Neuron (in vitro differentiated cells): ENCODE measurements around the gene CLASRP.

Source experiments
- H2AFZ ChIP-seq: one replicate; pipeline ENCODE4 v1.6.1; 2013; ENCODE audit warnings: low read depth, mild to moderate bottlenecking, inconsistent platforms, low read length, moderate library complexity
- H3K27me3 ChIP-seq: one replicate; pipeline ENCODE4 v1.6.1; 2013; ENCODE audit warnings: low read length; ENCODE audit not compliant: insufficient read depth
- H3K36me3 ChIP-seq: one replicate; pipeline ENCODE4 v1.6.1; 2013; ENCODE audit warnings: low read length; ENCODE audit not compliant: insufficient read depth
- H3K4me1 ChIP-seq: one replicate; pipeline ENCODE4 v1.6.1; 2013; ENCODE audit warnings: low read length; ENCODE audit not compliant: insufficient read depth
- H3K4me3 ChIP-seq: 2 replicates; pipeline ENCODE4 v1.5.1; 2013; ENCODE audit warnings: mild to moderate bottlenecking, low read length, moderate library complexity
- H3K9me3 ChIP-seq: one replicate; pipeline ENCODE4 v1.6.1; 2013; ENCODE audit warnings: low read length

The CLASRP gene

DNA sequence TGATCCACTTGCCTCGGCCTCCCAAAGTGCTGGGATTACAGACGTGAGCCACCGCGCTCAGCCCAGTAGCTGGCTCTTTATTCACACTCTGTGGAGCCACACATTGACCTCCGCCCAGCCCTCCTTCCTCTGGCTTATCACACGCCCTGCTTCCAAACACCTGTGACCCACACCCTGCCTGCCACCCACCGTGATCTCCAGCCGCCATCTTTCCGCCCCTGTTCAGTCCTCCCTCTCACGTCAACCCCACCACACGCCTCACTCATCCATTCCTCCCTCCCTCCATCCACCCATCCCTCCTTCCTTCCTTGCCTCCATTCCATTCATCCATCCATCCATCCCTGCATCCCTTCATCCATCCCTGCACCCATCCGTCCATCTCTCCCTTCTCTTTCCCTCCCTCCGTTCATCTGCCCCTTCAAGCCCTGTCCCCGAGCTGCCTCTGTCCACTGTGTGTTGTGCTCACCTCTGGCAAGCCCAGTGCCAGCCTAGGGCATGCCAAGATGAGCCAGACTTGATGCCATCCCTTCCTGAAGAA, 19.8 kb downstream of the CLASRP start:
- Histone ChIP-seq H3K9me3 (no peaks in the 10 kb centered on the region), H3K4me3 (no peak overlapping the region), H3K27me3 (no peaks in the 10 kb centered on the region), H3K36me3 (peaks cover 85% of the 10 kb centered on the region), H3K4me1 (no peaks in the 10 kb centered on the region), H2AFZ (no peak overlapping the region)

DNA sequence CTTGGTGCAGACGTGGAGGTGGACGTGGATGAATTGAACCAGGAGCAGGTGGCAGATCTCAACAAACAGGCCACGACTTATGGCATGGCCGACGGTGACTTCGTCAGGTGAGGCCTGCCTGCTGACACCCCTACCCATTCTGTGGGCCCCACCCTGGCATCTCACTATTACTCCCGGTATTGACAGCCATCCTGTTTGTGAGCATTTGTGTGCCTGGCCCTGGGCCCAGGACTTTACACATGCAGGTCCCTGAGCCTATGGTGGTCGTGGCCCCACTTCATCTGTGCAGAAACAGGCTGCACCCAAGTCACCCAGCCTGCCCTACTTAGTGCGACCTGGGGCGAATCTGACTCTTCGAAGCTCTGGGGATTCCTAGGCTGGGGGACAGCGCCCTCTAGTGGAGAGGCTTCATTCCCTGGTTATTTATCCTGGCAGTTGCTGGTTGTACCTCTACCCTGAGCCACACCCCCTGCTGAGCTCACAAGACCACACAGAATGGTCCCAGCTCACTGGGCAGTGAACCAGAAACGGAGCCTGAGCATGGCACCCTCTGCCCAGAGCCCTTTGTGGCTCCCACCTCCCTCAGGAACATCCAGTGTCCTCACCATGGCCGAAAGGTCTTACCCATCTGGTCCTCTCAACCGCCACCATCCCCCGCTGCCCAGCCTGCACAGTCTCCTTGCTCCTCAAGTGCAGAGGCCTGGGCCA, 20.6 kb downstream of the CLASRP start:
- H3K9me3 ChIP-seq: no peaks in the 10 kb centered on the region
- no peak overlapping the region for H3K4me3 ChIP-seq
- no peaks in the 10 kb centered on the region for H3K4me1 ChIP-seq
- H3K27me3 ChIP-seq: no peaks in the 10 kb centered on the region
- H2AFZ ChIP-seq: no peak overlapping the region
- peaks cover 84% of the 10 kb centered on the region for H3K36me3 ChIP-seq

DNA sequence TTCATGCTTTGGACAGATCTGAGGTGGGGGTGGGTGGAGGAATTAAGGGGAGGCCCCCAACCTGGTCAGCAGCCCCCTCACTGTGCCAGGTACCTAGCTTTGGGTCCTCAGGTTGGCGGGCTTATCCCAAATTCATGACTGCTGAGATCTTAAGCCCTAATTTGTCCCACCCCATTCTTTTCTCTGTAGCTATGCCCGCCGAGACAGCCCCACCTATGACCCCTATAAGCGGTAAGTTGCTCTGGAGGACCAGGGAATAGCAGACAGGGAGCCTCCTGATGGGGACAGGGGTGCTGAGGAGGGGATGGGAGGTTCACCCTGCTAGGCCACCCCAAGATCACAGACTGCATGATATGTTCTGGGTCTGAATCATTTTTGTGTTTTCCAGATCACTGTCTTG, 23.1 kb downstream of the CLASRP start:
- peaks cover 80% of the 10 kb centered on the region for H3K36me3 ChIP-seq
- H3K27me3 ChIP-seq: no peaks in the 10 kb centered on the region
- no peak overlapping the region for H2AFZ ChIP-seq
- no peaks in the 10 kb centered on the region for H3K4me1 ChIP-seq
- H3K9me3 ChIP-seq: no peaks in the 10 kb centered on the region
- H3K4me3 ChIP-seq: no peak overlapping the region

DNA sequence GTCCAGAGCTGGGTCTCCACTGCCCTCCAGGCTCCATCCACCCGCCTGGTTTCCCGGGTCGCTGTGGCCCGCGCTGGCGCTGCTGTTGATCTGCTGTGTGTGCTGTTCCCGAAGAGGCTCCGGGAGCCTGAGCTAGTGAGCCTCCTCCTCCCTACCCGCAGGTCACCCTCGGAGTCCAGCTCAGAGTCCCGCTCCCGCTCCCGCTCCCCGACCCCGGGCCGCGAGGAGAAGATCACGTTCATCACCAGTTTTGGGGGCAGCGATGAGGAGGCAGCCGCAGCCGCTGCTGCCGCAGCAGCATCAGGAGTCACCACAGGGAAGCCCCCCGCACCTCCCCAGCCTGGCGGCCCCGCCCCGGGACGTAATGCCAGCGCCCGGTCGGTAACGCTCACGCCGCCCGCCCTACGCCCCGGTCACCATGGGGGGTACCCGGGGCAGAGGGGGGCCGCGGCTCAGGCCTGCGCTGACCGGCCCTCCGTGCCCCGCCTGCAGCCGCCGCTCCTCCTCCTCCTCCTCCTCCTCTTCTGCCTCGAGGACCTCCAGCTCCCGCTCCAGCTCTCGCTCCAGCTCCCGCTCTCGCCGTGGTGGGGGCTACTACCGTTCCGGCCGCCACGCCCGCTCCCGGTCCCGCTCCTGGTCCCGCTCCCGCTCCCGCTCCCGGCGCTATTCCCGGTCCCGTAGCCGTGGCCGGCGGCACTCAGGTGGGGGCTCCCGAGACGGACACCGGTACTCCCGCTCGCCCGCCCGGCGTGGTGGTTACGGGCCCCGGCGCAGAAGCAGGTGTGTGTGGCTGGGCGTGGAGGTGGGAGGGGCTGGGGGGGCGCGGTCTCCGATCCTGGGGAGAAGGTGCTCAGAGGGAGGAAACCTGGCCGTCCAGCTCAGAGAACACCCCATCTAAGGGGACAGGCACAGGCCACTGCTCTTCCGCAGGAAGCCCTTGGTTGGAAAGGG, 25.3 kb downstream of the CLASRP start:
- peaks cover 76% of the 10 kb centered on the region for H3K36me3 ChIP-seq

DNA sequence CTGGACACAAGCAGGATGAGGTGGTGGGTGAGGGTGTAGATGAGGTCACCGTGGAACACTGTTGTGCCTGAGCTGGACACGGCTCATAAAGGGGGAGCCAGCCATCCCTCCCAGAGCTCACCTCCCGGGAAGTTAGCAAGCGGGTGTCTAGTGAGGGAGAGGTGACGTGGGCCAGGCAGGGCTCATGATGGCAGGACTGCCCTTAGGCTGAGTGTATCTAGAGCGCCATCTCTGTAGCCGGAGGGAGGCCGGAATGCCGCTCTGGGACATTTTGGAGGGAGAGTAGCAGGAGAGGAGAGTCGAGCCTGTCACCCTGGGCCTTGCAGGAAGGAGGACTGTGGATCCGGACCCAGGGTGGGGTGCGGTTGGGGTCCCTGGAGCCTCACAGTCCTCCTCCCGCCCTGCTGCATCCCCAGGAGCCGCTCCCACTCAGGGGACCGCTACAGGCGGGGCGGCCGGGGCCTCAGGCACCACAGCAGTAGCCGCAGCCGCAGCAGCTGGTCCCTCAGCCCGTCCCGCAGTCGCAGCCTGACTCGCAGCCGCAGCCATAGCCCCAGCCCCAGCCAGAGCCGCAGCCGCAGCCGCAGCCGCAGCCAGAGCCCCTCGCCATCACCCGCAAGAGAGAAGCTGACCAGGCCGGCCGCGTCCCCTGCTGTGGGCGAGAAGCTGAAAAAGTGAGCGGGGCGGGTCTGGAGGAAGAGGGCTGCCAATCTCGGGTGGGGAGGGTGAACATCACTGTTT, 28.2 kb downstream of the CLASRP start:
- H3K27me3 ChIP-seq: no peaks in the 10 kb centered on the region
- no peaks in the 10 kb centered on the region for H3K9me3 ChIP-seq
- H2AFZ ChIP-seq: no peak overlapping the region
- H3K4me1 ChIP-seq: no peaks in the 10 kb centered on the region
- no peak overlapping the region for H3K4me3 ChIP-seq
- H3K36me3 ChIP-seq: peaks cover 72% of the 10 kb centered on the region

More for the DNA sequence above, 25.3 kb downstream of the CLASRP start:
- Histone ChIP-seq H3K27me3 (no peaks in the 10 kb centered on the region), H2AFZ (no peak overlapping the region), H3K9me3 (no peaks in the 10 kb centered on the region), H3K4me3 (no peak overlapping the region), H3K4me1 (no peaks in the 10 kb centered on the region)

DNA sequence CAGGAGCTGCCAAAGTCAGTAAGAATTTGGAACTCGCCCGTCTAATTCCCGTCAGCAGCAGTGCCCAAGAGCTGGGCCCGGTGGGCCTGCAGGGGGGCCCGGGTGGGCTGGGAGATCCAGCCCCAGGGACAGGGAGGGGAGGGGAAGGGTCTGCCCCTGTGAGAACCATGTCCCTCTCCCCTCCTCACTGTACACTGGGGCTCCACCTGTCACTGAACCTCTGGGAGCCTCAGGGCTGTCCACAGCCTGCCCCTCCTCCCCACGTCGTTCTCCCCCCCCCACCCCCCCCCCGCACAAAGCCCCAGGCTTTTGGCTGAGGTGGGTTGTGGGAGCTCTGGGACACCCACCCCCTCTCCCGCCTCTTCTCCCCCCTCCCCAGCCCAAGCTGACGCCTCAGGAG, 29.2 kb downstream of the CLASRP start:
- H3K4me3 ChIP-seq: no peak overlapping the region
- H2AFZ ChIP-seq: no peak overlapping the region
- H3K36me3 ChIP-seq: peaks cover 66% of the 10 kb centered on the region
- no peaks in the 10 kb centered on the region for H3K27me3 ChIP-seq
- H3K9me3 ChIP-seq: no peaks in the 10 kb centered on the region
- no peaks in the 10 kb centered on the region for H3K4me1 ChIP-seq

DNA sequence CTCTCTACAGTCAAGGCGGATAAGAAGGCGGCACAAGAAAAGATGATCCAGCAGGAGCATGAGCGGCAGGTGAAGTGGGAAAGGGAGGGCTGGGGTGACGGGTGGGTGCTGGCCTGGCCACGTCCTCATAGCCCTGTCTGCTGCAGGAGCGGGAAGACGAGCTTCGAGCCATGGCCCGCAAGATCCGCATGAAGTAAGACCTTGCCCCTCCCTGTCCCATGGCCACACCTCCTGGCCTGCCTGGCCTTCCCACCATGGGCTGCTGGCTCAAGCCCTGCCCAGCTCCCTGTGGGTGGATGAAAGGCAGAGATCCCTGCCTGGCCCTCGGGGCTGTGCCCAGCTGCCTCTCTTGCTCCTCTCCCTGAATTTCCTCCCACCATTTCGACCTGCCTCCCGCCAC, 30.2 kb downstream of the CLASRP start:
- H3K4me1 ChIP-seq: no peaks in the 10 kb centered on the region
- H3K36me3 ChIP-seq: peaks cover 59% of the 10 kb centered on the region
- H3K4me3 ChIP-seq: no peak overlapping the region
- no peak overlapping the region for H2AFZ ChIP-seq
- no peaks in the 10 kb centered on the region for H3K9me3 ChIP-seq
- no peaks in the 10 kb centered on the region for H3K27me3 ChIP-seq

DNA sequence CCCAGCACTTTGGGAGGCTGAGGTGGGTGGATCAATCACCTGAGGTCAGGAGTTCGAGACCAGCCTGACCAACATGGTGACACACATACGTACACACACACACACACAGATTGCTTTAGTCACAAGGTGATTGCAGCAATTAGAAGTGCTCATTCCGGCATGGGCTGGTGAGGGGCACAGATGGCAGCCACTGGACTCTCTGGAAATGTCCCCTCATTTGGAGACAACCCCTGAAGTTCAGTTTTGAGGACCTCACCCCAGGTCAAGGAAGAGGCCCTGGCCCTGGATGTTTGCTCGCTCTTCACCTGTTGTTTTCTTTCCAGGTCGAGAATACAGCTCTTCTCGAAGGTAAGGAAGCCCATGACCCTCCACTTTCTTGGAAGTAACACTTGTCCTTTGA, 31.4 kb downstream of the CLASRP start:
- Histone ChIP-seq H3K4me1 (no peaks in the 10 kb centered on the region), H3K4me3 (no peak overlapping the region), H3K9me3 (no peaks in the 10 kb centered on the region), H2AFZ (no peak overlapping the region), H3K27me3 (no peaks in the 10 kb centered on the region), H3K36me3 (peaks cover 50% of the 10 kb centered on the region)

DNA sequence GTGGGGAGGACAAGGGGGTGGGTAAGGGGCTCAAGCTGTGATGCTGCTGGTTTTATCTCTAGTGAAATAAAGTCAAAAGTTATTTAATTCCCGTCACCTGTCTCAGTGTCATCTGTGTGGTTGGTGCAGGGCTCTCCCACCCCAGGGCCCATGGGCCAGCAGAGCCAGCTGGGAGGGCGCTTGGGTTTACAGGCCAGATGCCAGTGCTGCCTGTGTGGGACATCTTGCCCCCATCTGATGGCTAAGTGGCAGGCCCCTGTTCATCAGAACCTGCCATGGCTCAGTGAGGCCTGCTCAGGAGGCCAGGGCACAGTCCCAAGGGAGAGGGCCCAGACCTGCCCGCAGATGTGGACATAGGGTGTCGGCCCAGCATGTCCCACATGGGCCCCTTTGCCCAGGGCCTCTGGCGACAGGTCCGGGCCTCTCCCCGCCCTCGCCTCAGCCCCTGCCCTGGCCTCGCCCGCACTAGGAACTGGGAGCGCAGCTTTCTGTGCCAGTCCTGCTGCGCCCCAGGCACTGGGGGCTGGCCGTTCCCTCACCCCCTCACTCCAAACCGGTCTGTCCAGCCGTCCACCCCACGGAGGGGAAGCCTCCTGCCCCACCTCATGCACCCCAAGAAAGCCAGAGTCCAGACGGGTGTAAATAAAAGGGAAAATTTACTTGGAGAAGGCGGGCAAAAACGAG, 32.2 kb downstream of the CLASRP start:
- H3K4me3 ChIP-seq: no peak overlapping the region
- no peaks in the 10 kb centered on the region for H3K27me3 ChIP-seq
- H3K36me3 ChIP-seq: peaks cover 43% of the 10 kb centered on the region
- no peaks in the 10 kb centered on the region for H3K4me1 ChIP-seq
- H2AFZ ChIP-seq: no peak overlapping the region
- H3K9me3 ChIP-seq: no peaks in the 10 kb centered on the region

DNA sequence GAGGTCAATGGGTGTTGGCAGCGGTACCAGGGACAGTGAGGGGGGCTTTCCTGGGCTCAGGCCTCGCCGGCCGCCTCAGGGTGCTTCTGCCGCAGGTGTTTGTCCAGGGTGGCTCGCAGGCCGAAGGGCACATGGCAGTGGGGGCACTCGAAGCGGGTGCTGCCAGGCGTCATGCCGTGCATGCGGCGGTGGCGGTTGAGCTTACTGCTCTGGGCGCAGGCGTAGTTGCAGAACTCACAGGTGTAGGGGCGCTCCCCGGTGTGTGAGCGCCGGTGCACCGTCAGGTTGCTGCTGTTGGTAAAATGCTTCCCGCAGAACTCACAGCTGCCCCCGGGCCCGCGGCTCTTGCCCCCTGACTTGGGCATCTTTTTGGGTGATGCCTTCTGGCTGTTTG, 32.7 kb downstream of the CLASRP start:
- Histone ChIP-seq H3K36me3 (peaks cover 41% of the 10 kb centered on the region), H3K4me1 (no peaks in the 10 kb centered on the region)

DNA sequence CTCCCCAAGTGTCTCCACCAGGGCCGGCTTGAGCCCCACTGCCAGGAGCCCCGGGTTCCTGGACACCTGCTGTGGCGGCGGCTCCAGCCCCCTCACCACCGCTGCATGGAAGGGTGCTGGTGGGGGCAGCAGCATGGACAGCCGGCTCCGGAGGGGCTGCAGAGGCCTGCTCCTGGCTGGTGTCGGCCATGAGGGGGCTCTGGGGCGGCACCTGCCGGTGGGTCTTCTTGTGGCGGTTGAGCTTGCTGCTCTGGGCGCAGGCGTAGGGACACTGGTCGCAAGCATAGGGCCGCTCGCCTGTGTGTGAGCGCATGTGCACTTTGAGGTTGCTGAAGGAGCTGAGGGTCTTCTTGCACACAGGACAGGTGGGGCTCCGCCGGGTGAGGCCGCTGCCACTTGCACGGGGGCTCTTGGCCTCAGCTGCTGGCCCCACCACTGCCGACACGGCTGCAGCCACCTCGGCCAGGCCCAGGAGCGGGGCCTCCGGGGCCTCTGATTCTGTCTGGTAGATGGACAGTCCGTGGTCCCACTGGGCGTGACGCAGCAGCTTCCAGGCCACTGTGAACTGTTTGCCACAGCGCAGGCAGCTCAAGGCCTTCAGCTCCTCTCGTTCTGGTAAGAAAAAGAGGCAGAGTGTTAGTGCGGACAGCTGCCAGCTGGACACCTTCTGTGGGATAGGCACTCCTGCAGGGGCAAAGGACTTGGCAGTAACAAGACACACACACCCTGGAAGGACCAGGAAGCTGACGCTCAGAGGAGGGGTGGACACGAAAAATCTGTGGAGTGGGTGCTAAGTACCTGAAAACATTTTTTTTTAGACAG, 33.3 kb downstream of the CLASRP start:
- H3K9me3 ChIP-seq: no peaks in the 10 kb centered on the region
- H3K4me1 ChIP-seq: no peaks in the 10 kb centered on the region
- H3K36me3 ChIP-seq: peaks cover 35% of the 10 kb centered on the region
- H3K27me3 ChIP-seq: peaks cover 4% of the 10 kb centered on the region
- H2AFZ ChIP-seq: no peak overlapping the region
- no peak overlapping the region for H3K4me3 ChIP-seq

More for the DNA sequence above, 32.7 kb downstream of the CLASRP start:
- no peak overlapping the region for H3K4me3 ChIP-seq
- H3K27me3 ChIP-seq: no peaks in the 10 kb centered on the region
- no peak overlapping the region for H2AFZ ChIP-seq
- no peaks in the 10 kb centered on the region for H3K9me3 ChIP-seq
